GM19395 (cell line): ENCODE data around the gene AKAP12.

Source experiments
- ATAC-seq: cut with Tn5 transposase; IDR thresholded peaks from one replicate; pipeline ENCODE4 v1.9.1; 2021; ENCODE audit warnings: mild to moderate bottlenecking, moderate library complexity; ENCODE audit not compliant: unreplicated experiment

Gene AKAP12

GRCh38 chr6:151402228-151402627, 162.5 kb downstream of the AKAP12 start:
- no peak for ATAC-seq

- ATAC-seq, result no peak
These were observed 164.1 kb downstream of the AKAP12 start for GRCh38 chr6:151403919-151404308.
